Sciatic nerve (tissue), 2 donors: Measurements from ENCODE around the gene CCDC88C. TPM values are rescaled to one million over a fixed set of nuclear protein-coding genes. Genes with fewer than 3 reads are reported as not detected.
"Not testable (repeated sequence)": the region's sequence is repeated elsewhere in the genome, so short reads cannot be mapped to it uniquely, and the experiment has no call there.

Experiments used
- ATAC-seq: fragments of 200-7000 bp; cut with Tn5 transposase; one replicate; pipeline ENCODE4 v1.9.1; 2020; ENCODE audit warnings: mild to moderate bottlenecking, moderate library complexity
- DNase-seq: peaks from one replicate; pipeline ENCODE4 v3.0.0-alpha.2; 2020; ENCODE audit warnings: low spot score
- intact Hi-C: fragments of 100-400 bp; cut with DNase I; formaldehyde crosslinking; loops from one replicate; pipeline ENCODE4 v1.14.2; 2022
- total RNA-seq: library from RNA; stranded (reverse); fragmentation: NEBNext Ultra II Directional; extraction: Animal tissue kit (Norgen Biotek cat#: 25700); gene quantifications from one replicate; pipeline ENCODE4 v1.2.1, GENCODE V29; 2021
- donor health status: DM: no; HTN: no; CAD: no.
- donor health status: DM: no; HTN: no; CAD: no.

The CCDC88C gene
- total RNA-seq, 1 donor from 2014 or later, result 16.2 TPM

DNA sequence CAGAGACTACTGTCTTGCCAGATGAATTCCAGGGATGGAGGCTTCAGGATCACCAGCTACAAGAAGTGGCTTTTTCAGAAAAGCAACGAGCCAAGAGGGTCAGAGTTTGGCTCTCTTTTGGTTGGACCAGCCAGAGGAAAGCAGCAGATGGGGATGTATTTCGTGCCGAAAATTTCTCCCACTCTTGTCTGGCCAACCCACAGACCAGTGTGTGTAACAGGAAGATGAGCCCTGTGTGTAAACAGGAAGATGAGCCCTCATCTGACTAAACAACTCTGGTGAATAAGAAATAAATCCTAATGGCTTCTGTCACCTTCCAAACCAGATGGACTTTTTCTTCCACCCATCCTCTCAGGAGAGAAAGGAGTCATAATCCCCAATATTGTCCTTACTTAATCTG, 186.2 kb downstream of the CCDC88C start:
- intact Hi-C loops, result no loop called here
- ATAC-seq (no peak), DNase-seq (no peak)

DNA sequence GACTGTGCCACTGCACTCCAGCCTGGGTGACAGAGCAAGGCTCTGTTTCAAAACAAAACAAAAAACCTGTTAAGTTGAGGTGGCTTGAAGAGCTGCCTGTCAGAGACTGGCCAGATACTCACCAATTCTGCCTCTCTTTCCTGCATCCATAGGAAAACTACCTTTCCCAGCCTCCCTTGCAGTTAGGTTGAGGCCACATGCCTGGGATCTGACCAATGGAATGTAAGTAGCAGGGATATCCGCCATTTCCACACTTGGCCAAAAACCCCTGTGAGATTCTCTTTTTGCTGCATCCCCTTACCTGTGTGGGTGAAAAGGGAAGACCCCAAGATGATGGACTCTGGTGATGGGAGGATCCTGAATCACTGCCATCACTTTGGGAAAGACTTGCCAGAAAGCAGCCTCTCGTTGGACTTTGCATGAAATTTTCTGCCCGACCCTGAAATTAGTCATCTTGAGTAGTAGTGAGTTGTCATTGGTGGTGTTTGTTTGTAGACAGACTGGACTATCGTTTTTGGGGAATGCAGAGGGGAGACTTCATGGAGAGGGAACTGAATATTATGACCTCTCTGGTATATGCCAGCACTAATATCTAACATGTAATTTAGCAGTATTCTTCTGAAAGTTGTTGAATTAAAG, 187.1 kb downstream of the CCDC88C start:
- intact Hi-C loops, result no loop called here
- no peak for ATAC-seq
- DNase-seq, result no peak

DNA sequence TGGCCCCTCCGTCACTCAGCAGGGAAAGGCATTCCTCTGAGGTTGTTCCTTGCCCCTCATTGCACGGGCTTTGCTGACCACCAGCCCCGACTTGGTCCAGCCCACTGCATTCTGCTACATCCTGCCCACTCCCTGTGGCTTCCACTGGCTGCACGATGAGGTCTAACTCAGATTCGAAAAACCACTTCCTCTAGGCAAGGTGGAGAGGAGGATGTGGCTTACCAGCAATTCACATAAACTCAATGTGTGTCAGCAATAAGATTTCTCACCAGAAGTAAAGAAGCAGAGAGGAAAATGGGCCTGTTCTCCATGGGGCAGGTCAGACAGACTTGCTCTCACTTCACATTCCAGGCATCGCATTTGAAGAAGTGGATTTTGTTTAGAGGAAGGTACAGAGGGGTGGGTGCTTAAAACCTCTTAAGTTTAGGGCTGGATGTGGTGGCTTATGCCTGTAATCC, 187.8 kb downstream of the CCDC88C start:
- DNase-seq (no peak), ATAC-seq (peak; percentile 20)
- intact Hi-C loops, result no loop called here

DNA sequence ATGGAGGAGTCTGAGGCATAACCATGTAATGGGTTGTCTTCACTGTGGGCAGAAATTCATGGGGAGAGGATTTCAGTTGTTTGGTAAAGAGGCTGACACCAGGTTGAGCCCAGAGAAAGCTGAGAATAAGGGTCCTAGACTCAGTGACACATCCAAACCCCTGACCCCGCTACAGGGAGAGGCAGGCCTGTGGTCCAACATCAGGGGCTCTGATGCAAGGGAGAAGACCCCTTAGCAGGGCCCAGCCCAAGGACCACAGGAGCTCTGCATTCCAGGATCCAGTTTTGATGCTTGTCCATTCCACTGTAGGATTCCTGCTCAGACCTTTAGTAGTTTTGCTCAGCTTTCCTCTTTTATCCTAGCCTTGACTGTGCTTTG, 188.6 kb downstream of the CCDC88C start:
- no peak for ATAC-seq
- no peak for DNase-seq
- intact Hi-C loops, result no loop called here

DNA sequence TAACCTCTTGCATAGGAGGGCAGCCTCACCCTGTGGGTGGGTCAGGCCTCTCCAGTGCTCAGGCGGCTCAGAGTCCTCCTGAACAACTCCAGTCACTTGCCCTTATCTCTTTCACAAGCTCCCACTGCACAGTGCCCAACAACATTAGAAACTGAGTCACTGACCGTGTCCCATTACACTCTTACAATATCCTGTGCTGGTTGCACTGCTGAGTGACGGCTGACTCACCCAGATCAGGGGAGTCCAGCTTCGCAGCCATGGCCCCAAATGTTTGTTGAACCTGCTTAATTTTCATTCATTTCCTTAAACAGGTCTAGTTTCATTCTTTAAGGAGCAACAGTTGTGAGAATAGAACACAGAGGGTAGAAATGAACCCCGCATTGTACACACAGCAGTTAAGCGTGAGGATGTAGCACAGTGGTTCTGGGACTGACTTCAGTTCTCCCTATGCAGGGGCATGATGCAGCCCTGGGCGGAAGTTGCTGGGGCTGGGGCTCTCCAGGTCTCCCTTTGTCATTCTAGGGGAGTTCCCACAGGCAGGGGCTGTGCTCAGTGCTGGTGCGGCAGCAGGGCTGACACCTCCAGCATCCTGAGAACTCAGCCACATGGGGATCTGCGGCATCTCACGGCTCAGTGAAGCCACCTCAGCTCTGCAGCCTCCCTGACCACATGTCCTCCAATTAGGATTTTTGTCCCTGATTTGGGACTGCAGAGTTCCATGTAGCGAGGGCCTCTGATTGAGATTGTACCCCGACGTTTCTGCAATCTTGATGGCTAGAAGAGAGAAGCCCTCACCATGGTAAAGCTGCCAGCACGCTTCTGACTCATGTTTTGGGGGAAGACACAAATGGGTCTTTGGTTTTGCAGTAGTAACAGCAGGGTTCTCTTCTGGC, 189.3 kb downstream of the CCDC88C start:
- intact Hi-C loops, result no loop called here
- DNase-seq (no peak), ATAC-seq (no peak)

DNA sequence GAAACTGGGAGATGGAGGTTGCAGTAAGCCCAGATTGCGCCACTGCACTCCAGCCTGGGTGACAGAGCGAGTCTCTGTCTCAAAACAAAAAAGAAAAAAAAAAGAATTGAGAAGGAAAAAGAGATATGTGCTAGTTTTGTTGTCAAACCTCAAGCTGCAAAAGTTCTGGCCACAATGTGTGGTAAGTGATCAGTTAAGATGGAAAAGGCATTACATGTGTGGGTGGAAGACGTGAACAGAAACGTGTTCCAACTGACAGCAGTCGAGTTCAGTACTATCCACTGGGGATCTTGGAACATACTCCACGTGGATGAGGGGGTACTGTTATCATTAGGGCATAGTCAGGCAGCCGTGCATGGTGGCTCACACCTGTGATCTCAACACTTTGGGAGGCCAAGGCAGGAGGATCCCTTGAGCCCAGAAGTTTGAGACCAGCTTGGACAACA, 190.4 kb downstream of the CCDC88C start:
- intact Hi-C loops, result no loop called here
- DNase-seq (no peak), ATAC-seq (no peak)

DNA sequence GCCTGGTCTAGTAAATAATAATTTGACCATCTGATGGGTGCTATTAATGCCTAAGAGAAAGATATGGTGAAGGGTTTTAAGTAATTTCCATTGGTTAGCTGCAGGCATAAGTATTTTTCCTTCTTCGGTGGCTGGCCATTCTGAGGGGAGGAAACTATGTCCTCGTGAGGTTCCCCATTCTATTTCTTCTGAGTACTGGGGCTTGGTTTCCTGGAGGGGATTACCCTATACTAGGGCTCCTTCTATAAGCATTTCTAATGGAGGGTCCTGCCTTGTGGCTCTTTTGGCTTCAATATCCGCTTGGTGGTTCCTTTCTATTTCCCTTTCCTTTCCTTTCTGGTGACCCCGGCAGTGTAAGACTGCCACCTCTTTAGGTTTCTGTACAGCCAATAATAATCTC, 191.3 kb downstream of the CCDC88C start:
- DNase-seq, intact Hi-C loops, ATAC-seq: not testable (repeated sequence)

DNA sequence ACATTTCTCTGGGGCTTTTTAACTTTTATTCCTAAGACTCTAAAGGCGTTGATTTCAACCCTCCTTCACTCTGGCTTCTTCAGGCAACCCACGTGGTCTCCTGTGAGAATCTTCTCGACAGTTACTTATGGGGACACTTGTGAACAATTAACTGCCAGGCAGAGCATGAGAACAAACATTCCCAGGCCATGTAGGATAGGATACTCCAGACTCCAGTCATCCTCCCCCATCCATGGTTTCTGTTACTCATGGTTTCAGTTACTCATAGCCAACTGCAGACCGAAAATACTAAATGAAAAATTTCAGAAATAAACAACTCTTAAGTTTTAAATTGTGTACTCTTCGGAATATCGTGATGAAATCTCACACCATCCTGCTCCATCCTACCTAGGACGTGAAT, 192.6 kb downstream of the CCDC88C start:
- DNase-seq (no peak), ATAC-seq (no peak)
- intact Hi-C loops, result no loop called here

DNA sequence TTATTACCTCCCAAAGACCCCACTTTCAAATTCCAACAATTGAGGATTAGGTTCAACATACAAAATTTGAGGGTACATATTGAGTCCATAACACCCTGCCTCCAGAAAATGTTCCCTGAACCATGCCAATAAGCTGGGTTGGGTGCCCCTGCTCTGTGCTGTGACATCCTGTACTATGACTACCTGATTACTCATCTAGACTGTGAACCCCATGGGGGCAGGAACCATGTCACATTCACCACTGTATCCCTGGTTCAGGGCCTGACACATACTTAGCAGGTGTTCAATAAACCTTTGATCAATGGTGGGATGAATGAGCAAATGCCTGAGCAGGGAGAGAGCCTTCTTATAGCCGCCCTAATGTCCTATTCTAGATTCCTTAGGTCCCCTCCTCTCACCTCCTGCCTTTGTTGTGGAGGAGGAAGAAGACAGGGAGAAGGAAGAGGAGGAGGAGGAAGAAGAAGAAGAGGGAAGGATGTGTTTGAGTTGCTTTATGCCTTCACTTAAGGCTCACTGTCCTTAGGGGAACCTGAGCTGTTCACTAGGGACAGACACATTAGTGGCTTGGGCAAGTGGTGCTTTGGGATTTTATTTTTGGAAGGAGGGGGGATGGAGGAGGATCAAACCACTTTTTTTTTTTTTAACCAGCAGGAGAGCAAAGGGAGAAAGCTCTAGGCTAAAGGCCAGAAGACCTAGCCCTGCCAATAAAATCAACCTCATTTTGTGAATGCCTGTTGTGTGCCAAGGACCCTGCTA, 194.4 kb downstream of the CCDC88C start:
- DNase-seq (no peak), ATAC-seq (no peak)
- intact Hi-C loops, result no loop called here

Other genes with a start within 250 kb of the CCDC88C start
- 1.6 TPM for gene GPR68, start 173.1 kb downstream of the CCDC88C start, total RNA-seq
- 74.0 TPM for gene PPP4R3A, start 92.5 kb upstream of the CCDC88C start, total RNA-seq